WTC11 (cell line): ENCODE measurements around the gene SALL4.

Experiments used
- ESRRA ChIP-seq: sonication (generic); formaldehyde crosslinking; IDR thresholded peaks from 2 replicates; pipeline ENCODE4 v1.8.1; 2022; ENCODE audit warnings: mild to moderate bottlenecking, missing genetic modification reagents, borderline replicate concordance
- JUN ChIP-seq: sonication (generic); formaldehyde crosslinking; IDR thresholded peaks from 2 replicates; pipeline ENCODE4 v1.8.0; 2023; ENCODE audit warnings: mild to moderate bottlenecking, missing genetic modification reagents
- KAT7 ChIP-seq: sonication (generic); formaldehyde crosslinking; IDR thresholded peaks from 2 replicates; pipeline ENCODE4 v1.8.1; 2023; ENCODE audit warnings: missing genetic modification reagents, mild to moderate bottlenecking, borderline replicate concordance
- TF ChIP-seq, protein P1 (sequence below): fragments of 200-600 bp; IDR thresholded peaks from 2 replicates; pipeline ENCODE4 v1.8.0; 2022; ENCODE audit warnings: antibody characterized with exemption

DNA sequence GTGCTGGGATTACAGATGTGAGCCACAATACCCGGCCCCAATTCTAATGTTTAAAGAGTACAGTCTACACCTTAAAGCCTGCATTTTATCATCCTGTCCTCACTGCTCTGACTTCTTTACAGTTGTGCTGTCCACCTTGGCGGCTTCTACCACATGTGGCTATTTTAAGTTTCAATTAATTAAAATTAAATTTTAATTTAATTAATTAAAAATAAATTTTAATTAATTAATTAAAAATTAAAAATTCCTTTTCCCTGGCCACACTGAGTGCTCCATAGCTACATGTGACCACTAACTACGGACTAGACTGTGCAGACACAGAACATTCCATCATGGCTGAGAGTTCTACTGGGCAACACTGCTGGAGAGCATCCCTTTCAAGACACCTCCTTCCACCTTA is 61.5 kb downstream of the SALL4 start:
- TF ChIP-seq, protein P1, sequence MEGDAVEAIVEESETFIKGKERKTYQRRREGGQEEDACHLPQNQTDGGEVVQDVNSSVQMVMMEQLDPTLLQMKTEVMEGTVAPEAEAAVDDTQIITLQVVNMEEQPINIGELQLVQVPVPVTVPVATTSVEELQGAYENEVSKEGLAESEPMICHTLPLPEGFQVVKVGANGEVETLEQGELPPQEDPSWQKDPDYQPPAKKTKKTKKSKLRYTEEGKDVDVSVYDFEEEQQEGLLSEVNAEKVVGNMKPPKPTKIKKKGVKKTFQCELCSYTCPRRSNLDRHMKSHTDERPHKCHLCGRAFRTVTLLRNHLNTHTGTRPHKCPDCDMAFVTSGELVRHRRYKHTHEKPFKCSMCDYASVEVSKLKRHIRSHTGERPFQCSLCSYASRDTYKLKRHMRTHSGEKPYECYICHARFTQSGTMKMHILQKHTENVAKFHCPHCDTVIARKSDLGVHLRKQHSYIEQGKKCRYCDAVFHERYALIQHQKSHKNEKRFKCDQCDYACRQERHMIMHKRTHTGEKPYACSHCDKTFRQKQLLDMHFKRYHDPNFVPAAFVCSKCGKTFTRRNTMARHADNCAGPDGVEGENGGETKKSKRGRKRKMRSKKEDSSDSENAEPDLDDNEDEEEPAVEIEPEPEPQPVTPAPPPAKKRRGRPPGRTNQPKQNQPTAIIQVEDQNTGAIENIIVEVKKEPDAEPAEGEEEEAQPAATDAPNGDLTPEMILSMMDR, result no peak
- TF ChIP-seq KAT7 (no peak), ESRRA (CRISPR knock-in tag) (no peak), JUN (CRISPR knock-in tag) (no peak)
